Right lobe of liver (tissue), 4 donors: ENCODE measurements around the gene NCOA5.

Experiments
- POLR2A ChIP-seq: fragments of 450-650 bp; IDR thresholded peaks from one replicate; pipeline ENCODE4 v1.6.1; 2017; ENCODE audit warnings: antibody characterized with exemption, mild to moderate bottlenecking
- TF ChIP-seq, protein P1 (sequence below), 4 donors: fragments of 200-600 bp in 3 of 4; fragments of 450-650 bp in 1 of 4; IDR thresholded peaks; one replicate each; pipeline versions ENCODE4 v1.5.1 to v1.8.0; 2016 to 2022; ENCODE audit warnings: antibody characterized with exemption in 4 of 4, mild to moderate bottlenecking in 2 of 4
- donor health status: DM: no; HTN: no; CAD: no.
- donor health status: DM: no; HTN: no; CAD: no.
- donor health status: DM: no; HTN: yes; CAD: no.

GRCh38 chr20:46099491-46100287, 9.9 kb upstream of the NCOA5 start:
- no peak for TF ChIP-seq POLR2A
- TF ChIP-seq, protein P1, sequence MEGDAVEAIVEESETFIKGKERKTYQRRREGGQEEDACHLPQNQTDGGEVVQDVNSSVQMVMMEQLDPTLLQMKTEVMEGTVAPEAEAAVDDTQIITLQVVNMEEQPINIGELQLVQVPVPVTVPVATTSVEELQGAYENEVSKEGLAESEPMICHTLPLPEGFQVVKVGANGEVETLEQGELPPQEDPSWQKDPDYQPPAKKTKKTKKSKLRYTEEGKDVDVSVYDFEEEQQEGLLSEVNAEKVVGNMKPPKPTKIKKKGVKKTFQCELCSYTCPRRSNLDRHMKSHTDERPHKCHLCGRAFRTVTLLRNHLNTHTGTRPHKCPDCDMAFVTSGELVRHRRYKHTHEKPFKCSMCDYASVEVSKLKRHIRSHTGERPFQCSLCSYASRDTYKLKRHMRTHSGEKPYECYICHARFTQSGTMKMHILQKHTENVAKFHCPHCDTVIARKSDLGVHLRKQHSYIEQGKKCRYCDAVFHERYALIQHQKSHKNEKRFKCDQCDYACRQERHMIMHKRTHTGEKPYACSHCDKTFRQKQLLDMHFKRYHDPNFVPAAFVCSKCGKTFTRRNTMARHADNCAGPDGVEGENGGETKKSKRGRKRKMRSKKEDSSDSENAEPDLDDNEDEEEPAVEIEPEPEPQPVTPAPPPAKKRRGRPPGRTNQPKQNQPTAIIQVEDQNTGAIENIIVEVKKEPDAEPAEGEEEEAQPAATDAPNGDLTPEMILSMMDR (IDR thresholded peaks at IDR 0.05) = no peak
